ENCODE data around the gene BABAM1. TPM values are rescaled to one million over a fixed set of nuclear protein-coding genes. Genes with fewer than 3 reads are reported as not detected.
"Not testable (repeated sequence)": the region's sequence is repeated elsewhere in the genome, so short reads cannot be mapped to it uniquely, and the experiment has no call there.

BABAM1 gene
- total RNA-seq, 1 experiment from 2014 or later, result 166 TPM

GRCh38 chr19:17263712-17264640 lies 3.3 kb upstream of the BABAM1 start:
- in situ Hi-C loops (cut with HindIII; ENCODE audit: low sequenced_read_pairs), result no loop called here
- no peak for DNase-seq (ENCODE audit: low spot score)

DNA sequence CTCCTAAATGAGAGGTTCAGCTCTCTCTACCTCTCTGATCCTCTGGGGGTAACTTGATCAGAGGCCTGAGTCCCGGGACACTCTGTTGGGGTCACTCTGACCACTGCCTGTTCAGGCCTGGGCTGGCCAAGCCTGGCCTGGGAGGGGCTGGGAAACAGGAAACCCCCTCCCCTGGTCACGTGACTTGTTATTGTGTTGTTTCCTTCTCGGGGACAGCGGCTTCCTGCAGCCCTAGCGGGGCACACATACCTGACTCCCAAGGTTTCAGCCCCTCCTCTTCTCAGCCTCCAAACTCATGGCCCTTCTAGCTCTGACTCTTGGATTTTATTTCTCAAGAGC lies 2.6 kb upstream of the BABAM1 start, which contains the start of gene USHBP1:
Gene USHBP1, minus strand, starts transcription at position 105 of the 339 bp plus-strand sequence. CDS start 446 bp downstream, outside the sequence.
- DNase-seq (ENCODE audit: low spot score), result no peak
- in situ Hi-C loops (cut with HindIII; ENCODE audit: low sequenced_read_pairs), result no loop called here

- in situ Hi-C loops (cut with HindIII; ENCODE audit: low sequenced_read_pairs), result no loop called here
- DNase-seq (ENCODE audit: low spot score), result no peak
Measured at GRCh38 chr19:17266026-17266425, 1.2 kb upstream of the BABAM1 start.

DNA sequence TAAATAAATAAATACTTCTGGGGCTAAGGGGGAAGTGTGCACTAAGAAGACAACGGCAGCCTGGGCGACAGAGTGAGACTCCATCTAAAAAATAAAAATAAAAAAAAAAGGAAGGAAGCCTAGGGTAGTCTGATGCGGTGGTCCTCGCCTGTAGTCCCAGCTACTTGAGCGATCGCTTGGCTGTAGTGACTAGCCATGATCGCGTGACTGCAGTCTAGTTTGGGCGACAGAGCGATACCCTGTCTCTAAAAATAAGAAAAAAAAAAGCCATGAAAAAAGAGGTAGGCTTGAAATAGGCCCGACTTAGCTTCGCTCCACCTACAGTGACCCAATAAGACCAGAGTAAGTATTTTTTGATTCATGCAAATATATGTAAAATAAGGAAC lies 661 bp upstream of the BABAM1 start:
- in situ Hi-C loops (cut with HindIII; ENCODE audit: low sequenced_read_pairs), result no loop called here
- DNase-seq (ENCODE audit: low spot score), result no peak

GRCh38 chr19:17268754-17269153 lies 1.5 kb downstream of the BABAM1 start:
- no peak for DNase-seq (ENCODE audit: low spot score)
- in situ Hi-C loops (cut with HindIII; ENCODE audit: low sequenced_read_pairs), result no loop called here

DNA sequence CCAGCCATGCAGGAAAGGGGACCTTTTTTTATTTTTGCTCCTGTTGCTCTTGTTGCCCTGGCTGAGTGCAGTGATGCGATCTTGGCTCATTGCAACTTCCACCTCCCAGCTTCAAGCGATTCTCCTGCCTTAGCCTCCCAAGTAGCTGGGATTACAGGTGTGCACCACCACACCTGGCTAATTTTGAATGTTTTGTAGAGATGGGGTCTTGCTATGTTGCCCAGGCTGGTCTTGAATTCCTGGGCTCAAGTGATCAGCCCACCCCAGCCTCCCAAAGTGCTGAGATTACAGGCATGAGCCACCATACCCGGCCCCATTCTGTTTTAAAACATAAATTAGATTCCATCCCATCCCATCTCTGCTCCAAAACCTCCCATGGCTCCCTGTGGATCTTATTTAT lies 7.6 kb downstream of the BABAM1 start:
- DNase-seq (ENCODE audit: low spot score); in situ Hi-C loops (cut with HindIII; ENCODE audit: low sequenced_read_pairs): not testable (repeated sequence)

DNA sequence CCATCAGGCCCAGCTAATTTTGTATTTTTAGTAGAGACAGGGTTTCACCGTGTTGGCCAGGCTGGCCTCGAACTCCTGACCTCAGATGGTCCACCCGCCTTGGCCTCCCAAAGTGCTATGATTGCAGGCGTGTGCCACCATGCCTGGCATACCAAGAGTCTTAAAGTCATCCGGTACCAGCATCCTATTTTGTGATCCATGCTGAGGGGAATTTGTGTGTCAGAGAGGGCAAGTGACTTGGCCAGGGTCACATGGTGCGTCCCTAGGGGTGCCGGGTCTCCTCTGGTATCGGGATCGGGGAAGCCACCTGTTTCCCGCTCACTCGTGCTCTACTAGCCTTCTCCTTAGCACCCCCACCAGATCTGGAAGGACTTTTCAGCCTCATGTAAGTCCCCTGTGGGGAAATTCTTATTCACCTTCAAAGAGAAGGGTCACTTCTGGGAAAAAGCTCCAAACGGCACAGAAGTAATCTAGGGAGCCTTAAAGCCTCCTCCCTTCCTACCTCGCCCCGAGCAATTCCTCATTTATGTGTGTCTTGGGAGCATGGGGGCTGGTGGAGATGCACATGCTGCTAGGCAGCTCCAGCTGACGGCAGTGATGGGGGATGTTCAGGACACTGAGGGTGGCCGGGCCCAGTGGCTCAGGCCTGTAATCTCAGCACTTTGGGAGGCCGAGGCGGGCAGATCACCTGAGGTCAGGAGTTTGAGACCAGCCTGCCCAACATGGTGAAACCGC lies 8.4 kb downstream of the BABAM1 start:
- DNase-seq (ENCODE audit: low spot score), result no peak
- in situ Hi-C loops (cut with HindIII; ENCODE audit: low sequenced_read_pairs), result no loop called here

DNA sequence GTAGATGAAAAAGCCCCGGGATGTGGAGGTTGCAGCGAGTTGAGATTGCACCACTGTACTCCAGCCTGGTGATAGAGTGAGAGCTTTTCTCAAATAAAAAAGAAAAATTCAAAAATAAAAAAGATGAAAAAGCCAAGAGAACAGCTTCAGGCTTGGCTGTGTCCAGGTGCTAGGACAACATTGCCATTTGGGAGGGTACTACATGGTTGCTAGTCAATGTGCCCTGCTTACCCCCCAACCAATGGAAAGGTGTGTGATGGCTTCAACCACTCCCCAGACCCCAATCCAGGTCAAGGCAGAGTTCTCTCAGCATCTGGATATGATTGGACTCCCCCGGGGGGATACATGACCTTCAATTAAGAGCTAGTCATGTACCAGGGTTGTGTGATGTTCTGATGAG lies 12.2 kb downstream of the BABAM1 start:
- in situ Hi-C loops (cut with HindIII; ENCODE audit: low sequenced_read_pairs), result no loop called here
- DNase-seq (ENCODE audit: low spot score), result no peak

DNA sequence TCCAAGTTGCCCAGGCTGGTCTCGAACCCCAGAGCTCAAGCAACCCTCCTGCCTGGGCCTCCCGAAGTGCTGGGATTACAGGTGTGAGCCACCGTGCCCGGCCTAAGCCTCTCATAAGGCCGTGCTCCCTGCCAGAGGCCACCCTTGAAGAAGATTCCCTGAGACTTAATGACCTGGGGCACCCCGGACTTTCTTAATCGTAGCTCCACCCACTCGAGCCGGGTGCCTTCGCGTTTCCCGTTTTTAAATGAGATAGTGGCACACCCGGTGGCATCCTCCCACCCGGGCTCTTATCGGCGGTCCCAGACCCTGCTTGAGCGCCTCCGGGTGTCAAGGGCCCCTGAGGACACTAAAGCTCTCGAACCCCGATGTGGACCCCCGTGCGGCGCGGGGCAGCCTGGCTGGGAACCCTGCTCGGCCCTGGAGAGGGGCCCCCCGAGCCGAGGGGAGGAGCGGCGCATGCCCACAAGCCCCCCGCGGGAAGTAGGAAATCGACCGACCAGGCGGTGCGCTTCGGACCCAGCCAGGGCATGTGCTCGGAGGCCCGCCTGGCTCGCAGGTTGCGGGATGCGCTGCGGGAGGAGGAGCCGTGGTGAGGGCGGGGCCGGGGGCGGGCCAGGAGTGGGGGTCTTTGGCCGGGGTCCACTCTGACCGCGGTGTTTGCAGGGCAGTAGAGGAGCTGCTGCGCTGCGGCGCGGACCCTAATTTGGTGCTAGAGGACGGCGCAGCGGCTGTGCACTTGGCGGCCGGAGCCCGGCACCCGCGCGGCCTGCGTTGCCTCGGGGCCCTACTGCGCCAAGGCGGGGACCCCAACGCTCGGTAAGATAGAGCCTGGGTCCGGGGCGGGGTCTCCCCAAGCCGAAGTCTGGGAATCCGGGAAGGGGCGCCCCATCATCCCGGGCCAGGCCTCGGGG lies 14.4 kb downstream of the BABAM1 start, which contains the start of gene ANKLE1:
Gene ANKLE1, plus strand, starts transcription at position 511 of the 914 bp plus-strand sequence. Its CDS starts 20 bp downstream, at position 531.
- DNase-seq (ENCODE audit: low spot score), result no peak
- in situ Hi-C loops (cut with HindIII; ENCODE audit: low sequenced_read_pairs), result no loop called here

- peak; percentile 79 for DNase-seq (ENCODE audit: low spot score)
- in situ Hi-C loops (cut with HindIII; ENCODE audit: low sequenced_read_pairs), result no loop called here
Measured at GRCh38 chr19:17282488-17283125, 15.4 kb downstream of the BABAM1 start.

GRCh38 chr19:17283504-17283996 lies 16.3 kb downstream of the BABAM1 start:
- in situ Hi-C loops (cut with HindIII; ENCODE audit: low sequenced_read_pairs), result no loop called here
- DNase-seq (ENCODE audit: low spot score), result no peak

- in situ Hi-C loops (cut with HindIII; ENCODE audit: low sequenced_read_pairs), result no loop called here
- no peak for DNase-seq (ENCODE audit: low spot score)
Measured at GRCh38 chr19:17285415-17286135, 18.3 kb downstream of the BABAM1 start.

DNA sequence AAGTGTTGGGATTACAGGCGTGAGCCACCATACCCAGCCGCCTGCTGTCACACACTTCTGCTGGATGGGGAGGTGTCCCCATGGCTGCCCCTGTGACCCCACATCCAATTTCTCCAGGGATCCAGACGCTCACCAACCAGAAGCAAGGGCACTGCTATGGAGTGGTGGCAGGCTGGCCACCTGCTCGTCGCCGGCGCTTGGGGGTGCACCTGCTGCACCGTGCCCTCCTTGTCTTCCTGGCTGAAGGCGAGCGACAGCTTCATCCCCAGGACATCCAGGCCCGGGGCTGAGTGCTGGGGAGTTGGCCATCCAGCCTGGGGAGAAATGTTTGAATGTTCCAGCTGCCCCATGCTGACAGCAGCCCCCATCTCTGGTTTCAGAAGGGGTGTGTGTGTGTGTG lies 19.0 kb downstream of the BABAM1 start:
- in situ Hi-C loops (cut with HindIII; ENCODE audit: low sequenced_read_pairs), result no loop called here
- no peak for DNase-seq (ENCODE audit: low spot score)

- DNase-seq (ENCODE audit: low spot score), result no peak
Measured at GRCh38 chr19:17286752-17287151, 19.5 kb downstream of the BABAM1 start.

DNA sequence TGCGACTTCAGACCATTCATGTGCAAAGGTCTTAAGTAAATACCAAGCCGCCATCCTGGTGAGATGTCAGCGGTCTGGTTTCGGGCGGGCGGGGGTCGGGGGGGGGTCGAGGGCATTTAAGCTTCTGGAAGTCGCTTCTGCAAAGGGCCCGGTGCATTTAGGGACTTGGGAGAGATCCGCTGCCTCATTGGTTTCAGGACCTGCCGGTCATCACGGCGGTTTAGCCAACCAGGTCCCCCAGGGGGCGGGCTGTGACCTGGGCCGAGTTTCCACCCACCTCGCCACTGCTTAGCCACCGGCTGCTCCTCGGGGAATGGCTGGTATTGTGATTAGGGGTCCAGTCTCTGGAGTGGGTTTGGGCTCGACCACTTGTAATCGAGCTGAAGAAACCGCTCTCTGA lies 22.2 kb downstream of the BABAM1 start:
- peak; percentile 60 for DNase-seq (ENCODE audit: low spot score)
- in situ Hi-C loops (cut with HindIII; ENCODE audit: low sequenced_read_pairs), result no loop called here

More at GRCh38 chr19:17286752-17287151, 19.5 kb downstream of the BABAM1 start:
- in situ Hi-C loops (cut with HindIII; ENCODE audit: low sequenced_read_pairs), result no loop called here

DNA sequence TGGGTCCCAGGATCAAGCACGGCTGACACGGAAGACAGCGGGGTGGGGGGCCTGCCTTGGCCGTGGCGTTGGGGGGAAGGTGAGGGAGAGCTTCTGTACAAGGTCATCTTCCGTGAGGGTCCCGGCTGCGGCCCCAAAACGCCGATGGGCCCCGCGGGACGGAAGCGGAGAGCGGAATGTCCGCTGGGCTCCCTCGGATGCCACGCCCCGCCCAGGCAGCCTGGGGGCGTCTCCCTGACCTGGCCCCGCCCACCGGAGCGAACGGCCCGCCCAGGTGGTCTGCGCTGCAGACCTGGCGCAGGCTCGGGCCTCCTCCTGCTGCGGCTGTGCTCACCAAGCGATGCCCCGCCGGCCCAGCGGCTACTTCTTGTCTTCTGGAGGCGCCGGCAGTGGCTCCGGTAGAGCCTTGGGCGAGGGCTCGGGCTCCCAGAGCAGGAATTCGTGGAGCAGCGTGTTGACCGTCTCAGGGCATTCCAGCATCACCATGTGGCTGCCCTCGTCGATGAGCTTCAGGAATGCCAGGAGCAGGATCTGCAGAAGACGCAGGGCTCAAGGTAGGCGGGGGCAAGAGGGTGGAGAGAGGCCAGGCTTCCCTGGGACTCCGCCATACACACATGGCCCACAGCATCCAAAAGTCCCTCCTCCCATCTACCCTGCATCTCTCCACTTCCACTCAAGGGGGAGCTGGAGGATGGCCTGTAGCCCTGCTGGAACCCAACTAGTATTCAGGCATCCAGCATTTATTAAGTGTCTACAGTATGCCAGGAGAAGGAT lies 25.2 kb downstream of the BABAM1 start:
- in situ Hi-C loops (cut with HindIII; ENCODE audit: low sequenced_read_pairs), result no loop called here
- peak; percentile 87 for DNase-seq (ENCODE audit: low spot score)

DNA sequence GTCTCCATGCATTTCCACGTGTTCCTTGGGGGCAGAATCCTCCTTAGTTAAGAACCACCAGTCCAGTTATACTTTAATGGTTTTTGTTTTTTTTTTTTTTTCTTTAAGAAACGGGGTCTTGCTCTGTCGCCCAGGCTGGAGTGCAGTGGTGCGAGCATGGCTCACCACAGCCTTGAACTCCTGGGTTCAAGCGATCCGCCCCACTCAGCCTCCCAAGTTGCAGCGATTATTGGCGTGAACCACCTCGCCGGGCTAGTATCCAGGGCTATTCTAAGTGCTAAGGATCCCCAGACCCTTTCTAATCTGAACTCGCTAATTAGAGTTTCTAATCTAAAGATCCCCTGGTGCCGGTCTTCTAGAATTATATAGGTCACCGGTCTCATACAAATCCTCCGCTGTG lies 26.4 kb downstream of the BABAM1 start:
- DNase-seq (ENCODE audit: low spot score), result no peak
- in situ Hi-C loops (cut with HindIII; ENCODE audit: low sequenced_read_pairs), result no loop called here
